ENCODE data around the gene SMC6. TPM values are rescaled to one million over a fixed set of nuclear protein-coding genes. Genes with fewer than 3 reads are reported as not detected.

The SMC6 gene
- total RNA-seq, 2 donors from 2014 or later = 6.1 to 12.2 TPM

GRCh38 chr2:17709897-17710296 is 43.7 kb downstream of the SMC6 start:
- H3K9me3 ChIP-seq = no peaks in the 10 kb centered on the region
- no peak for DNase-seq (ENCODE audit: low spot score)
- H3K36me3 ChIP-seq = peaks cover 34% of the 10 kb centered on the region
- H3K27ac ChIP-seq = peak overlapping the region in 1 of 2 donors; percentile 44
- TF ChIP-seq, protein P1, sequence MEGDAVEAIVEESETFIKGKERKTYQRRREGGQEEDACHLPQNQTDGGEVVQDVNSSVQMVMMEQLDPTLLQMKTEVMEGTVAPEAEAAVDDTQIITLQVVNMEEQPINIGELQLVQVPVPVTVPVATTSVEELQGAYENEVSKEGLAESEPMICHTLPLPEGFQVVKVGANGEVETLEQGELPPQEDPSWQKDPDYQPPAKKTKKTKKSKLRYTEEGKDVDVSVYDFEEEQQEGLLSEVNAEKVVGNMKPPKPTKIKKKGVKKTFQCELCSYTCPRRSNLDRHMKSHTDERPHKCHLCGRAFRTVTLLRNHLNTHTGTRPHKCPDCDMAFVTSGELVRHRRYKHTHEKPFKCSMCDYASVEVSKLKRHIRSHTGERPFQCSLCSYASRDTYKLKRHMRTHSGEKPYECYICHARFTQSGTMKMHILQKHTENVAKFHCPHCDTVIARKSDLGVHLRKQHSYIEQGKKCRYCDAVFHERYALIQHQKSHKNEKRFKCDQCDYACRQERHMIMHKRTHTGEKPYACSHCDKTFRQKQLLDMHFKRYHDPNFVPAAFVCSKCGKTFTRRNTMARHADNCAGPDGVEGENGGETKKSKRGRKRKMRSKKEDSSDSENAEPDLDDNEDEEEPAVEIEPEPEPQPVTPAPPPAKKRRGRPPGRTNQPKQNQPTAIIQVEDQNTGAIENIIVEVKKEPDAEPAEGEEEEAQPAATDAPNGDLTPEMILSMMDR (IDR thresholded peaks at IDR 0.05) = no peak
- H3K27me3 ChIP-seq = no peaks in the 10 kb centered on the region
- no peak overlapping the region for H3K4me3 ChIP-seq
- H3K4me1 ChIP-seq = peaks cover 0 to 7% of the 10 kb centered on the region in 2 donors

DNA sequence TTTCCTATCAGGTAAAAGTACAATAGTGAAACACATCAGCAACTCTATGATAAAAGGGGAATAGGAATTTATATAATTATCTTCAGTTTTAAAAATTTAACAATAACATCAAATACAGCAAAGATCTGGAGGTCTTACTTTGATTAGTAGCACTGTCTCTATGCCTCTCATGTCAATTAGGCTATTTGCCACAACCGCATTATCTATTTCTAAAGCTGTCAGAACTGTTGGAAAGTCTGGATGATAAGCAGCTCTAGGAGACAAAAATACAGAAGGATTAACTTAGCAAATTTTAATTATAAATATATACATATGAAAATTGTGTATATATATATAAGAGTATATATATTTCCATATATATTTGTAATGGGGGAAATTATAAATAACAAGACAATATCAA is 45.1 kb downstream of the SMC6 start:
- DNase-seq (ENCODE audit: low spot score) = no peak
- no peaks in the 10 kb centered on the region for H3K9me3 ChIP-seq
- no peak overlapping the region for H3K27ac ChIP-seq
- peaks cover 0 to 7% of the 10 kb centered on the region in 2 donors for H3K4me1 ChIP-seq
- no peaks in the 10 kb centered on the region for H3K27me3 ChIP-seq
- H3K4me3 ChIP-seq = no peak overlapping the region
- H3K36me3 ChIP-seq = peaks cover 21% of the 10 kb centered on the region
- TF ChIP-seq, protein P1 (IDR thresholded peaks at IDR 0.05) = no peak

GRCh38 chr2:17706845-17707244 is 46.8 kb downstream of the SMC6 start:
- Histone ChIP-seq H3K27me3 (no peaks in the 10 kb centered on the region), H3K27ac (no peak overlapping the region), H3K36me3 (peaks cover 15% of the 10 kb centered on the region), H3K4me1 (peaks cover 0 to 7% of the 10 kb centered on the region in 2 donors), H3K9me3 (no peaks in the 10 kb centered on the region), H3K4me3 (no peak overlapping the region)
- no peak for DNase-seq (ENCODE audit: low spot score)
- TF ChIP-seq, protein P1 (IDR thresholded peaks at IDR 0.05) = no peak

DNA sequence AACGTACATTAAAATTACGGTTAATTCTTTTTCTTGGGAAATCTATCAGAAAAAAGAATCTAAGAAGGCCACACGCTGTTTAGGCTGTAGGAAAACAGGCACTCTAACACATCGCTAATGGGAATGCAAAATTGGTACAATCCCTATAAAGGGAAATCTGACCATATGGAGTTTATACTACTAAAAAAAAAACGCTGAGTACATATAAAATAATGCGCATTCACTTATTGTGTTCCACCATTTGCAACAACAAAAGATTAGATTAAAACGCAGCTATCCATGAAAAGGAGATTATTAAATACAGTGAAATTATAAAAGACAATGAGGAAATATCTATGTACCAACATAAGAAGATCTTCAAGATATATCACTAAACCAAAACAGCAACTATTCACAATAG is 62.8 kb downstream of the SMC6 start:
- H3K4me1 ChIP-seq = no peaks in the 10 kb centered on the region
- TF ChIP-seq, protein P1 (IDR thresholded peaks at IDR 0.05) = no peak
- no peak overlapping the region for H3K27ac ChIP-seq
- H3K9me3 ChIP-seq = no peaks in the 10 kb centered on the region
- no peak overlapping the region for H3K4me3 ChIP-seq
- no peak for DNase-seq (ENCODE audit: low spot score)
- H3K27me3 ChIP-seq = no peaks in the 10 kb centered on the region
- peaks cover 47% of the 10 kb centered on the region for H3K36me3 ChIP-seq

- H3K9me3 ChIP-seq = no peaks in the 10 kb centered on the region
- no peak for DNase-seq (ENCODE audit: low spot score)
- H3K27ac ChIP-seq = no peak overlapping the region
- H3K27me3 ChIP-seq = no peaks in the 10 kb centered on the region
- TF ChIP-seq, protein P1 (IDR thresholded peaks at IDR 0.05) = no peak
- peaks cover 36% of the 10 kb centered on the region for H3K36me3 ChIP-seq
- no peaks in the 10 kb centered on the region for H3K4me1 ChIP-seq
- H3K4me3 ChIP-seq = no peak overlapping the region
These were observed 64.6 kb downstream of the SMC6 start for GRCh38 chr2:17689010-17689409.

DNA sequence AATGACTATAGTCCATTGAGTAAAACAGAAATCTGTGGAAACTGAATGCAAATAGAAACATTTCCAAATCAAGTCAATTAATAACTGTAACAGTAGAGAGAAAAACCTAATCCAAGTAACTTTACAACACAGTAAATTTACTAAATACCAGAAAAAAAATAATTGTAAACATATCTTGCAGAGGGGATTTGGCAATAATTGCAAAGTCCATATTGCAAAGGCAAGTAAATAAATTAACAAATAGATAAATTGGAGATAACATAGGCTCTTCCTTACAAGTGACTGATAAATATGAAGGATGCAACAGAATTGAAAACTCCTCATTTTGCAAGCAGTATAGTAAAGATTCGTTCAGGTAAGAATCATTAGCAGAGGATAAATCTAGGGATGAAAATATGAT is 65.0 kb downstream of the SMC6 start:
- no peak for DNase-seq (ENCODE audit: low spot score)
- no peaks in the 10 kb centered on the region for H3K27me3 ChIP-seq
- no peak overlapping the region for H3K27ac ChIP-seq
- TF ChIP-seq, protein P1 (IDR thresholded peaks at IDR 0.05) = no peak
- H3K4me1 ChIP-seq = no peaks in the 10 kb centered on the region
- peaks cover 36% of the 10 kb centered on the region for H3K36me3 ChIP-seq
- H3K9me3 ChIP-seq = no peaks in the 10 kb centered on the region
- H3K4me3 ChIP-seq = no peak overlapping the region
